Hepatocyte (in vitro differentiated cells): Measurements from ENCODE around the gene WDFY4. TPM values are rescaled to one million over a fixed set of nuclear protein-coding genes. Genes with fewer than 3 reads are reported as not detected.

Experiments used
- DNase-seq: peaks from one replicate; pipeline ENCODE4 v3.0.0-alpha.2; 2016; ENCODE audit warnings: low spot score
- H2AFZ ChIP-seq: fragments of 200-600 bp; sonication (generic); 2 replicates; pipeline ENCODE4 v1.6.0; 2016; ENCODE audit warnings: antibody characterized with exemption, mild to moderate bottlenecking
- H3K27ac ChIP-seq: fragments of 200-600 bp; sonication (generic); 2 replicates; pipeline ENCODE4 v1.5.1; 2016; ENCODE audit warnings: mild to moderate bottlenecking
- H3K27me3 ChIP-seq: fragments of 200-600 bp; sonication (generic); 2 replicates; pipeline ENCODE4 v1.6.1; 2016
- H3K36me3 ChIP-seq: fragments of 200-600 bp; sonication (generic); replicated peaks from 2 replicates; pipeline ENCODE4 v1.5.1; 2016; ENCODE audit warnings: low read depth; ENCODE audit not compliant: insufficient read depth
- H3K4me1 ChIP-seq: fragments of 200-600 bp; sonication (generic); 2 replicates; pipeline ENCODE4 v1.5.1; 2016; ENCODE audit warnings: mild to moderate bottlenecking, moderate library complexity; ENCODE audit not compliant: insufficient read depth
- H3K4me2 ChIP-seq: fragments of 200-600 bp; sonication (generic); 2 replicates; pipeline ENCODE4 v1.6.0; 2016
- H3K4me3 ChIP-seq: fragments of 200-600 bp; sonication (generic); 2 replicates; pipeline ENCODE4 v1.5.1; 2016; ENCODE audit warnings: mild to moderate bottlenecking
- H3K79me2 ChIP-seq: fragments of 200-600 bp; sonication (generic); 2 replicates; pipeline ENCODE4 v1.6.0; 2017; ENCODE audit warnings: mild to moderate bottlenecking
- H3K9me2 ChIP-seq: fragments of 200-600 bp; sonication (generic); replicated peaks from 2 replicates; pipeline ENCODE4 v1.6.0; 2017; ENCODE audit warnings: mild to moderate bottlenecking; ENCODE audit not compliant: insufficient read depth
- H3K9me3 ChIP-seq: fragments of 200-600 bp; sonication (generic); 2 replicates; pipeline ENCODE4 v1.5.1; 2016; ENCODE audit warnings: low read depth, mild to moderate bottlenecking
- H4K20me1 ChIP-seq: fragments of 200-600 bp; sonication (generic); 2 replicates; pipeline ENCODE4 v1.6.0; 2016; ENCODE audit warnings: mild to moderate bottlenecking; ENCODE audit not compliant: insufficient read depth, poor library complexity, severe bottlenecking
- EZH2 ChIP-seq: fragments of 200-600 bp; sonication (generic); IDR thresholded peaks from 2 replicates; pipeline ENCODE4 v1.6.1; 2016; ENCODE audit warnings: antibody characterized with exemption, mild to moderate bottlenecking, borderline replicate concordance
- EZH2phosphoT487 ChIP-seq: fragments of 200-600 bp; sonication (generic); IDR thresholded peaks from one replicate; pipeline ENCODE4 v1.6.1; 2018; ENCODE audit warnings: antibody characterized with exemption, mild to moderate bottlenecking, low read depth, moderate library complexity; ENCODE audit not compliant: unreplicated experiment, severe bottlenecking
- WGBS: methylation state at CpG from one replicate; pipeline ENCODE4 v1.1.6; 2016; ENCODE audit warnings: low lambda C conversion rate; ENCODE audit errors: missing lambda C conversion rate; 5-methylcytosine and 5-hydroxymethylcytosine counted together
- polyA plus RNA-seq: library from polyadenylated mRNA; unstranded; fragments of >200 nt; fragmentation: Nextera tagmentation; extraction: Ambion mirVana; gene quantifications from 2 replicates; pipeline ENCODE4 v1.2.1, GENCODE V29; 2016
- total RNA-seq: library from RNA; depleted of rRNA; stranded (reverse); fragments of >200 nt; gene quantifications from 2 replicates; pipeline ENCODE4 v1.2.3, GENCODE V29; 2014
- TF ChIP-seq, protein P1 (sequence below): fragments of 200-600 bp; sonication (generic); IDR thresholded peaks from 2 replicates; pipeline ENCODE4 v1.5.1; 2016; ENCODE audit warnings: antibody characterized with exemption, mild to moderate bottlenecking; ENCODE audit not compliant: poor library complexity

The WDFY4 gene
- total and polyA plus RNA-seq, 2 experiments from 2014 or later, result 0.43 to 0.91 TPM

DNA sequence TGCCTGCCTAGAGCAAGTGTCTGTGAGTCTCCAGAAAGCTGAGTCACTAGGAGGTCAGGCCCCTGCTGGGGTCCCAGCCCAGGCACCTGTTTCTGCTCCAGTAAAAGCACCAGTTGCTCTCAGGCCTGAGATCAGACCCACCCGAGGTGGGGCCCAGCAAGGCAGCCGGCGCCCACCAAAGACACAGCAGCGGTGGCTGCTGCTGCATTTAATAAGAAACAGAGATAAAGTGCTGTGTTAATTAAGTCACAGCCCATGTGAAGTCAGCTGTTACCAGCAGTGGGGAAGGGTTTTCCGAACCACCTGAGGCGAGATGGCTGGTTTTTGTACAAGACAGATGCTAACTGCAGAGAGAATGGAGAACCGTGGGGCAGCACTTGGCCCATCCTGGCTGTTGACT lies 267.0 kb downstream of the WDFY4 start:
- H3K9me2 ChIP-seq, result no peaks in the 10 kb centered on the region
- peaks cover 15% of the 10 kb centered on the region for H3K4me1 ChIP-seq
- H3K79me2 ChIP-seq, result no peaks in the 10 kb centered on the region
- 80% methylated on average over 7 of the region's 7 CpGs for WGBS
- no peak overlapping the region for H2AFZ ChIP-seq
- no peaks in the 10 kb centered on the region for H3K36me3 ChIP-seq
- no peak overlapping the region for H3K4me3 ChIP-seq
- H3K4me2 ChIP-seq, result no peak overlapping the region
- no peak for DNase-seq
- H3K27ac ChIP-seq, result no peak overlapping the region
- H3K9me3 ChIP-seq, result no peaks in the 10 kb centered on the region
- peaks cover 5% of the 10 kb centered on the region for H3K27me3 ChIP-seq
- H4K20me1 ChIP-seq, result no peaks in the 10 kb centered on the region
- TF ChIP-seq EZH2phosphoT487 (no peak), EZH2 (no peak)
- TF ChIP-seq, protein P1, sequence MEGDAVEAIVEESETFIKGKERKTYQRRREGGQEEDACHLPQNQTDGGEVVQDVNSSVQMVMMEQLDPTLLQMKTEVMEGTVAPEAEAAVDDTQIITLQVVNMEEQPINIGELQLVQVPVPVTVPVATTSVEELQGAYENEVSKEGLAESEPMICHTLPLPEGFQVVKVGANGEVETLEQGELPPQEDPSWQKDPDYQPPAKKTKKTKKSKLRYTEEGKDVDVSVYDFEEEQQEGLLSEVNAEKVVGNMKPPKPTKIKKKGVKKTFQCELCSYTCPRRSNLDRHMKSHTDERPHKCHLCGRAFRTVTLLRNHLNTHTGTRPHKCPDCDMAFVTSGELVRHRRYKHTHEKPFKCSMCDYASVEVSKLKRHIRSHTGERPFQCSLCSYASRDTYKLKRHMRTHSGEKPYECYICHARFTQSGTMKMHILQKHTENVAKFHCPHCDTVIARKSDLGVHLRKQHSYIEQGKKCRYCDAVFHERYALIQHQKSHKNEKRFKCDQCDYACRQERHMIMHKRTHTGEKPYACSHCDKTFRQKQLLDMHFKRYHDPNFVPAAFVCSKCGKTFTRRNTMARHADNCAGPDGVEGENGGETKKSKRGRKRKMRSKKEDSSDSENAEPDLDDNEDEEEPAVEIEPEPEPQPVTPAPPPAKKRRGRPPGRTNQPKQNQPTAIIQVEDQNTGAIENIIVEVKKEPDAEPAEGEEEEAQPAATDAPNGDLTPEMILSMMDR, result no peak

DNA sequence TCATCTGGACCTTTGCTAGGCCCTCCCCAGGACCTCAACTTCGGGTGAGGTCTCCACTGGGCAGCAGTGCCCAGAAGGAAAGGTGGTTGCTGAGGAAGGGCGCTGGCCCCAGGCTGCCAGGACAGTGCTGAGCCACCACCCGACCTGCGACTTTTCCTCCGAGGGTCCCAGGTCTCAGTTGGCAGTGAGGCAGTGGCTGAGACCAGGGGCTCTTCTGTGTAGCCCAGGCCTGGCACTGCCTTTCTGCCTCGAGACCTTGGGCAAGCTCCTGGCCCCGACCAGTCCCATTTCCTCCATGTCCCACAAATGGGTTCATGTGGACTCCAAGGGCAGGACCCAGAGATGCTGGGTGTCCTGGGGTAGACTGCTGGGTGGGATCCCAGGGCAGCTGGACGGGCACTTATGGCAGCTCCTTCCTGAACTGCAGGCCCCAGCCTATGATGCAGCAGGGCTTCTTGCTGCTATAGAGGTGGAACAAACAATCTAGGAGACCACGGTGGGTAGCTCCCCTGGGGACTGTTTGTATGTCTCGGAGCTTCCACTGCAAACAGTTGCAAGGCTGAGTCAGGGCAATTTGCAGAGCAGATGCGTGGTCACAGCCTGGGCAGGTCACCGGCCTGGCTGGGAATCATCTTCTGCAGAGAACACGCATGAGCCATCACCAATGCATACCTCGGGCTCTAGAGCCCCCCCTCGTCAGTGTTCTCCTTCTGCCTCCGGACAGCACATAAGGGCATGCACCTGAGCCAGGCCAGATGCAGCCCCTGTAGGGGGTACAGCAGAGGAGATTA lies 272.9 kb downstream of the WDFY4 start:
- H3K36me3 ChIP-seq, result no peaks in the 10 kb centered on the region
- WGBS, result 91% methylated on average over 16 of the region's 16 CpGs
- H3K9me2 ChIP-seq, result no peaks in the 10 kb centered on the region
- TF ChIP-seq, protein P1, result no peak
- TF ChIP-seq EZH2phosphoT487 (no peak), EZH2 (no peak)
- no peak overlapping the region for H2AFZ ChIP-seq
- H4K20me1 ChIP-seq, result no peaks in the 10 kb centered on the region
- no peaks in the 10 kb centered on the region for H3K9me3 ChIP-seq
- no peak overlapping the region for H3K27ac ChIP-seq
- peaks cover 5% of the 10 kb centered on the region for H3K27me3 ChIP-seq
- H3K79me2 ChIP-seq, result no peaks in the 10 kb centered on the region
- H3K4me2 ChIP-seq, result no peak overlapping the region
- no peaks in the 10 kb centered on the region for H3K4me1 ChIP-seq
- DNase-seq, result no peak
- no peak overlapping the region for H3K4me3 ChIP-seq

DNA sequence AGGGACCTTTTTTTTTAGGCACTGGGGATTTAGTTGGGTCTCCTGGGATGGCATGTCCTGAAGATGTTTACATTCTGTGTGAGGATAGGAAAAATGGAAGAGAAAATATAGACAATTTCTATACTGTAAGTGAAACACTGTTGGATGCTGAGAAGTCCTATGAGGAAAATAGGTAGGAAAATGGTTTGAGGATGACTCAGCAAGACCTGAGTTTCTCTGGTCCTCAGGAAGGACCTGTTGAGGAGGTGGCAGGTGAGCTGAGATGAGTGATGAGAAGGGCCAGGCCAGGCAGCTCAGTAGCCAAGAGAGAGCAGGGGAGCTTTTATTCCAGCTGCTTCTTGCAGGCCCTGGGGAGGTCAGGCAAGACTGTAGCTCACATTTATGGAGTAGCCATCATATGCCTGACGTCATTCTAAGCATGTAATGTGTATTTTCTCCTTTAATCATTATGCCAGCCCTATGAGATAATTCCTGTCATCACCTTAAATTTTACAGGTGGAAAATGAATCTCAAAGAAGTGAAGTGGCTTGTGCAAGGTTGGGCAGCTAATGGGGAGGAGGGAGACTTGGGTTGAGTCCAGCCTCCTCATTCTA lies 274.0 kb downstream of the WDFY4 start:
- no peaks in the 10 kb centered on the region for H3K9me2 ChIP-seq
- H3K27me3 ChIP-seq, result peaks cover under 1% of the 10 kb centered on the region
- no peak overlapping the region for H3K4me3 ChIP-seq
- H3K27ac ChIP-seq, result no peak overlapping the region
- H3K79me2 ChIP-seq, result no peaks in the 10 kb centered on the region
- TF ChIP-seq, protein P1, result no peak
- TF ChIP-seq EZH2 (no peak), EZH2phosphoT487 (no peak)
- no peaks in the 10 kb centered on the region for H3K36me3 ChIP-seq
- no peak overlapping the region for H2AFZ ChIP-seq
- H4K20me1 ChIP-seq, result no peaks in the 10 kb centered on the region
- H3K9me3 ChIP-seq, result no peaks in the 10 kb centered on the region
- no peaks in the 10 kb centered on the region for H3K4me1 ChIP-seq
- WGBS, result 79% methylated on average over 1 of the region's 1 CpG
- no peak for DNase-seq
- no peak overlapping the region for H3K4me2 ChIP-seq
